ENCODE results near the gene BCL2L11. TPM values are rescaled to one million over a fixed set of nuclear protein-coding genes. Genes with fewer than 3 reads are reported as not detected.

Gene BCL2L11
- total RNA-seq: 3.5 and 55.5 TPM in 2 replicates

DNA sequence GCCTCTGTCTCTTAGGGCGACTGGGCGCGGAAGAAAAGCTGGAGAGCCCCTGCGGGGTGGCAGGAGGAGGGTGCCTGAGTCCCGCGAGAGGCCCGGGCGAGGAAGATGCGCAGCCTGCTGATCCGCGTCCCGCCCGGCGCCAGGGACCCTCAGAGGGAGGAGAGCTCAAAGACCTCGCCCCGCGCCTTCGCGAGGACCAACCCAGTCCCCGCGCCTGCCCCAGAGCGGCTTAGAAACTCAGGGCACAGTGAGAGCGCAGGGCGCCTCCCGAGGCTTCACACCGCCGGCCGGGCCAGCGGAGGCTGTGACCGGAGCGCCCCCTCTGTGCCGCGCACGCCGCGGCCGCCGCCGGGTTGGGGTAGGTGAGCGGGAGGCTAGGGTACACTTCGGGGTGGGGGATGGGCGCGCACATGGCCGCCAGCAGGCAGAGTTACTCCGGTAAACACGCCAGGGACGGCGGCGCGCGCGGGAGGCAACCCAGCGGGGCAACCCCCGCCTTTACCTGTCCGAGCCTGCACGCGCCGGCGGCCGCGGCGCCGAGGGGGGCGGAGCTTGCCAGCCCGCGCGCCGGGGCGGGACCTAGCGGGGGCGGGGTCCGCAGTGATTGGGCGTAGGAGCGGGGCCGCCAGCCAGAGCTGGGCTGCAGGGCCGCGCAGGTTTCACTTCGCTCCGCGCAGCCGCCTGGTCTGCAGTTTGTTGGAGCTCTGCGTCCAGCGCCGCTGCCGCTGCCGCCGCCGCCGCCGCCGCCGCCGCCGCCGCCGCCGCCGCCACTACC is at the start of gene BCL2L11:
TSS of gene BCL2L11 (plus strand) at position 662 of the 775 bp plus-strand sequence. CDS start 2,832 bp downstream, outside the sequence.

All from mammary microvascular endothelial cell (primary cell).